HG03097 (cell line): ENCODE data around the gene ZFP36L2.

Source experiments
- ATAC-seq: cut with Tn5 transposase; IDR thresholded peaks from one replicate; pipeline ENCODE4 v1.9.1; 2021; ENCODE audit not compliant: unreplicated experiment, low FRiP score

ZFP36L2 gene

DNA sequence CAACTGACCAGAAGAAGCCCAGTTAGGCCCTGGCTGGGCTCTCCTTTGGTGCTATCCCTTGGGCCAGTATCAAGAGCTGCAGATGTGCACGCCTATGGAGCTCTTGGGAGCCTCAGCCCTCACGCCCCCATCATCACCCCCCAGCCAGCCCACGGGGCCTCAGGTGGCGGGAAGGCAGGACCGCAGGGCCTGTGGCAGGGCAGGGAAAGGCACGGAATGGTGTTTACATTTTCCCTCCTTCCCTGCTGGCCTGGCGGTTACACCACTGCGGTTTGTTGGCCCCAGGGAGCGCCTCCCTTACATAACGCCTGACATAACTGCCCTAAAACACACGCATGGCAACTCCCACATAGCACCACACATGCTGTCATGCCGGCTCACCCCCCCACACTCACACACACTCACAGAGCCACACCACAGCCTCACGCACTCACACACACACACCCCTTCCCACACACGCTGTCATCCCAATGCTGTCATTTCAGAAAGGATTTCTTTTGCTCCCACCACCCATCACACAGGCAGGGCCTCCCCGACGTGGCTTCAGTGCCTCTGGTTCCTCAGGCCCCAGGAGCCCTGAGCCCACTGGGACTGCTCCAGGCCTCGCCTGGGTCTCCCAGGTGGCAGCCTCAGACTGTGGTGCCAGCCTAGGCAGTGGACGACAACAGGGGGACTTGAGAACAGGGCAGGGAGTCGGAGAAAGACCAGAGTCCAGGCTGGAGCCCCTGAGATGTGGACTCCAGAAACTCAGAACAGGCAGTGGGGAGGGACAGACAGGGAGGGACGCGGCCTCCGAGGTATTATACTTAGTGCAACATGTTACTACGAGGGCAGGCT, 15.7 kb downstream of the ZFP36L2 start:
- ATAC-seq, result no peak

DNA sequence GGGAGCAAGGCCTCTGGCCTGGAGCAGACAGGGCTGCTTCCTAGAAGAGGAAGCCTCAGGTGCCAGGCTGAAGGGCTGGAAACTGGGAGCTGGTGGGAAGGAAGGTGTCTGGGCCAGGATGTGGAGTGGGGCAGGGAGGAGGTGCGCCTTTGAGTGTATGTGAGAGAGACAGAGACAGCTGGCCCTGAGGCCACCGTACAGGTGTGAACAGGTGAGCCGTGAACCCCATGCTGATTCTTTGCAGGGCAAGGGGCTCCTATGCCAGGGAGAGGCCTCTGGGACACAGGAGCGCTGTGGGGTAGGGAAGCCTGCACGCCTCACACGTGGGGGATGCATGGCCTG, 16.3 kb downstream of the ZFP36L2 start:
- ATAC-seq, result no peak

DNA sequence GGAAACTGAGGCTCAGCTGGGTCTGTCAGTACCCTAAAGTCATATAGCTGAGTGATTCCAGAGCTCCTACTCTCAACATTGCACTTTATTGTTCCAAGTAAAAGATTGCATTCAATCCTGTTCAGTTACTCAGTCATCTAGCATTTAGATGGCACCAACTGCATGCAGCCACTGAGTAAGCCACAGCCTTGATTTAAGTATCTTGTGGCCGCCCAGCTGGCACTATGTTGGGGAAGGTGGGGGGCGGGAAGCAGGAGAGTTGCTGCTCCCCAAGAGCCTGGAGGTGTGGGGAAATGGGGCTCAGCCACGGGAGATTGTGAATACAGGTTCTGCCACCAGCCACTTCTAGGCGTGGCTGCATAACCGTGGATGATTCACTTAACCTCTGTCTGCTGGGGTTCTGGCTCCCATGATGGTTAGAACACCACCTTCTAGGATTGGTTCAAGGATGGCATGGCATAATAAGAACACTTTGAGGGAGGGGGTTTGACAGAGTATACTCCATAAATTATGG, 17.1 kb downstream of the ZFP36L2 start:
- no peak for ATAC-seq

DNA sequence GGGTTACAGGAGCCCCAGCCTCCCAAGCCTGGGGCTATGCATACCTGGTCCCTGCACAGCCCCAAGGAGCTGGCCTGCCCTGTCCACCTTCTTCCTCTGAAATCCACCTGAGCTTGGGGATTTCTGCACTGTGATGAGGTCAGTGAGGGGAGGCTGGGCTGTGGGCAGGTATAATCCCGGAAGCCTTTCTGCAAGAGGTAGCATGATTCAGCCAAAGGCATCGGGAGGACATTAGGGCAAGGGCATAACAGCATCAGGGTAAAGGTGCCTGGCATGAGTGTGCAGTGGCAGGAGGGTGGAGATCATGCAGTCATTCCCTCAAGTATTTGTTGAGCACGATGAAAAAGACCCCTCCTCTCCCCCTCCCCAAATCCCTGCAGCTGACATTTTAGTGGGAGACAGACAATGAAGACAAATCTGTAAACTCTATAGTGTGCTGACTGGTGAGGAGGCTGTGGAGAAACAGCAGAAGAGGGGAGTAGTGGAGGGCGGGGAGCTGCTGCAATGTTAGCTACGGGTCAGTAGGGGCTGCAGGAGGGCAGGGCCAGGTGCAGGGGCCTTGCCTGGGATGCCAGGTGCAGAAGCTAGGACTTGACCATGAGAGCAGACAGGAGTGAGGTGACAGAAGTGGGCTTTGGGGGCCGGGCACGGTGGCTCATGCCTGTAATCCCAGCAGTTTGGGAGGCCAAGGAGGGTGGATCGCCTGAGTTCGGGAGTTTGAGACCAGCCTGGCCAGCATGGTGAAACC, 18.7 kb downstream of the ZFP36L2 start:
- ATAC-seq, result no peak

GRCh38 chr2:43206602-43207001, 19.8 kb downstream of the ZFP36L2 start:
- ATAC-seq, result no peak

GRCh38 chr2:43203373-43203772, 23.0 kb downstream of the ZFP36L2 start:
- no peak for ATAC-seq

DNA sequence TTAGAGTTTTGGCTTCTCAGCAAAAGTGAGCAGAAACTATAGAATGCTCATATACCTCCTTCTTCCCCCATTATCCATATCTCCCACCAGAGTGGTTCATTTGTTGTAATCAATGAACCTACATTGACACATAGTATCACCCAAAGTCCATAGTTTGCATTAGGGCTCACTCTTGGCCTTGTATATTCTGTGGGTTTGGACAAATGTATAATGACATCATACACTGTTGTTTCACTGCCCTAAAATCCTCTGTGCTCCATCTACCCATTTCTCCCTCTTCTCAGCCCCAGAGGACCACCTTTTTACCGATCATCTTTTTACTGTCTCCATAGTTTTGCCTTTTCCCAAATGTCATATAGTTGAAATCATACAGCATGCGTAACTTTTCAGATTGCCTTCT, 24.1 kb downstream of the ZFP36L2 start:
- ATAC-seq, result no peak

DNA sequence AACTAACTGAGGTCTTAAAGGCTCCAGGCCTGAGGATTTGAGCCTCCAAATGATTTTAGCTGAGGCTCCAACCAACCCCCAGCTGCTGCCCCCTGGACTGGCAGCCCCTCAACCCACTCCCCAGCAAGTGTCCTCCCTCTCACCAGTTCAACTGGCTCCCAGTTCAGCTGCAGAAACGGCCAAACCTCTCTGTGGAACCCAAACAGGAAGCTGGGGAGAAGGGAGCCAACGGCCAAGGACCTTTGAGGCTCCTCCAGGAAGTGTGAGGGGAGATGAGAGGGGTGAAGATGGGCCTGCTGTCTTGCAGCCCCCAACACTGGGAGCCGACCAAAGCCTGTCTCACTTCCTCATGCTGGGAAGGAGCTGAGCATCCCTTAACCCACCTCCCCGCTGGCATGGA, 24.9 kb downstream of the ZFP36L2 start:
- ATAC-seq, result no peak

DNA sequence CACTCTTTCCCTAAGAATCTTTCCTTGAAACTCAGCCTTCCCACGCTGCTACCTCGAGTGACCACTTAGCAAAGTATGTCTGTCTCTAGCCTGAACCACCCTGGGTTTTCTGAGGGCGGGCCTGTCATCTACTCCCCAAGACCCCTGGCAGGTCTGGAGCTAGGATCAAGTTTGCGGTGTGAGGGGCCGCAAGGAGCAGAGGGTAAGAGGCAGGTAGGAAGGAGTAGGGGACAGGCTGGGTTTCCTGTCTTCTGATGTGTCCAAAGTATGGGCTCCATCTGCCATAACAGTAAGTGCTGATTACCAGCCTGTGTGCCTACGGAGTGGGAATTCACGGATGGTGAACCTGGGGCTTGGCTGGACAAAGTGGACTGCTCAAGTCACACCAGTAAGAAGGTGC, 25.4 kb downstream of the ZFP36L2 start:
- ATAC-seq, result no peak

GRCh38 chr2:43199492-43200488, 26.6 kb downstream of the ZFP36L2 start:
- no peak for ATAC-seq

- no peak for ATAC-seq
Measured at GRCh38 chr2:43198263-43198662, 28.1 kb downstream of the ZFP36L2 start.

GRCh38 chr2:43197588-43197896, 28.9 kb downstream of the ZFP36L2 start:
- ATAC-seq, result no peak

- ATAC-seq, result no peak
Measured at GRCh38 chr2:43196768-43197587, 29.4 kb downstream of the ZFP36L2 start.

- ATAC-seq, result peak; percentile 70
Measured at GRCh38 chr2:43194121-43194869, 32.1 kb downstream of the ZFP36L2 start.

GRCh38 chr2:43193652-43194120, 32.7 kb downstream of the ZFP36L2 start:
- no peak for ATAC-seq

DNA sequence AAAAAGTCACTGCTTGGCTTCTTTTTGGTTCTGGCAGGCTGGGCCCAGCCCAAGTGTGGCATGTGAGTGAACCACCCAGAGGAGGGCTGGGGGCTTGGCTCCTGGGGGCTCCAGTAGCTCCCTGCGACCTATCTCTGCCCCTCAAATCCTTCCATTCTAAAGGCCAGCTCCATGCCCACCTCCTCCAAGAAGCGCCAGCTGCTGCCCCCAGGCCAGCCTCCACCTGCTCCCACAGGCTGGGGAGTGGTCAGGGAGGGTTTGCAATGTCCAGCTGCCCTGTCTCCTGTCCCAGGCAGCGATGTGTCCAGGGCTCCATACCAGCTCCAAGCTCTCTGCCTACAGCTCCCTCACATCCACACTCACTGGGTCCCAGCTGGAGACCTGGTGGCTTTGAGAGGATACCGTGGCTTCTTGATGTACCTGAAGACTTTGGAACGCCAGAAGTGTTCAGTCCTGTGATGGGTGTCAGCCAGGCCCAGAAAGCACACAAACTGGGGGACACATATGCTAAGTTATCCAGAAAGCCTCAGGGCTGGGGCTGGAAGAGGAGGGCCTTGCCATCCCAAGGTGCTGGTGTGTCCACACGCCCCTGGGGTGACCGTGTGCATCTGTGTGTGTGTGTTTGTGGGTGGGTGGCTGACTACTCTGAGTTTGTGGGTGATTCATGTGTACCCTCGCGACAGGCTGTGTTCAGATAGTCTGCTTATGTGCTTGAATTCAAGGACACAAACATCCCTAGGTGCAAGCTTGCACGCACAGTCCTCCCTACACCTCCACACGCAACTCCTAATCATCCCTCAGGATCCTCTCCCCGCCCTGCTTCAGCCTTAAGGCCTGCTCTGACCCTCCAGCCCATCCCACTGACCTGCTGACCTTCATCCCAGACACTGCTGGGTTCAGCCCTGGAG, 33.4 kb downstream of the ZFP36L2 start:
- ATAC-seq, result no peak

- ATAC-seq, result no peak
Measured at GRCh38 chr2:43191947-43192516, 34.4 kb downstream of the ZFP36L2 start.
